ENCODE data around the gene LPIN1.

Gene LPIN1

DNA sequence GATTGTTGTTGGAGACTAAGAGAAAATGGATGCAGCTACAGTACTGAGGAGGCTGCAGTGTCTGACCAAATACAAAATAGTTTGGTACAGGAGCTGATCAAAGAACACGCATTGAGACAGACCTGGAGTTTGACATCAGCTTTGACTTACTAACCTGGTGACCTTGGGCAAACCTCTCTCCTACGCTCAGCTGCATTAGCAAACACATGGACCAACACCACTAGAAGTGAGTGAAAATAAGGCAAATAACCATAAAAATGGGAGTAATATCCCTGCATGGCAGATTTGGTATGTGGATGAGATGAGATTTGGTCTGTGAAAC lies 126.5 kb downstream of the LPIN1 start:
- DNase-seq = no peak

DNA sequence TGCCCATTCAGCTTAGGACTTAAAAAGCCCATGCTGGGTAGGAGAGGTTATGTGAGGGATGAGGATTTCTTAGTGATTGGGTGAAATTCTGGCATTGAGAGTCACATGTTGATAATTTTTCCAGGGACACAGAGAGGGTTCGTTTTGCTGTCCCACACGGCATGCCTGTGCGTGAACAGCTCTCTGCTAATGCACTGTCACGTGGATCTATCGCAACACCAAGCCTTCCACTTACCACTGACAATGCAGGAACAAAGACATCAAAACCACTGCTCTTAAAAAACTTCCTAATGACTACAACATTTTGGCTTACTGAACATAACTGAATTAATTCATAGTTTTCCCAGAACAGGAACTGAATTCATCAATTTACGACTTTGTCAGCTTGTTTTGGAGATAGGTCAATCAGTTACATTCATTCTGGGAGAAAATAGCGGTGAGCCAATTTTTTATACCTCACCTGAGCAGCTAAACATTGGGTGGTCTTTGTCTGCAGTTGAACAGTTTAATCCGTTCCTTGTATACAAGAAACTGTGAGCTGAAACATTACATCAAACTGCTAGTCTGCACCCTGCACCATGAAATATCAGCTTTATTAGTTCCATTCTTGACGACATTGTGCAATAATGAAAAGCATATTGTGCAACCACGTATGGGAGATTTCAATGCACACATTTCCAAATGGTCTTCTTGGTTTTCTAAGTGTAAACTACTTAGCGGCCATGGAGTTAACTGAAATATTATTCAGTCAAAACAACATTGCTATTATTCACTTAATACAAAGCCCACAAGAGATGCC lies 127.1 kb downstream of the LPIN1 start:
- DNase-seq = no peak

GRCh38 chr2:11874861-11875260 lies 128.4 kb downstream of the LPIN1 start:
- no peak for DNase-seq

DNA sequence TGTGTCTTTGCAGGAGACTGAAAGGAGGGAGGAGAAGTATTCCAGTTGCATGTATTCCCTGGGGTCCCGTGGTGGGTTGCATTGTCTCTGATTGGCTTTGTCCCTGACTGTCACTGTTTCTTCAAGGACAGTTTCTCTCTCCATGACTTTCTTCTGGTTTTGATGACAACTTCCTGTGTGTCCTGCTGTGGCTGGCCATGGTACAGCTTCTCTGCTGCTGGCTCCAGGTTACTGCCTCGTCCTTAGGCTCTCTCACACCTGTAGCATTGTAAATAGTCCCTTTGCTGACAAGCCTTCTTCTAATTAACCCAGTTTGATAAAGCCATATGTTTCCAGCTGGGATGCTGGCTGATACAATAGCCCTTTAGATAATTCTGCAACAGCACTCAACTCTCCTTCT lies 129.0 kb downstream of the LPIN1 start:
- no peak for DNase-seq

DNA sequence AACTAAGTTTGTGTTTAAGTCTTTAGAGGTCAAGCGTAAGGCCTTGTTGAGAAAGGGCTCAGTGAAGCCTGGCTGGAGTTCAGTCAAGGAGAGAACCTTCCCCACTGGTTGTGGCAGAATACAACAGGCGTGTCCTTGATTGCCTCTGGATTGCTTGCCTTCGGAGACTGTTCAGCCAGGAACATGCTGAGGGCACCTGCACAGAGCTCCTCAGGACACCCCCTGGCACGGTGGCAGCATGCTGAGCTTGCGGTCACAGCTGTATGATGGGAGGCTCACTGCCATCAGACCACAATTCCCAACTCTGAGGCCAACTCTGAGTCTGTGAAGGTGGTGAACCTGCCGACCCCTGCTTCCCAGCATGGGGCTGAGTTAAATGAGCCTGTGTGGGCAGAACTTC lies 130.0 kb downstream of the LPIN1 start:
- DNase-seq = no peak

DNA sequence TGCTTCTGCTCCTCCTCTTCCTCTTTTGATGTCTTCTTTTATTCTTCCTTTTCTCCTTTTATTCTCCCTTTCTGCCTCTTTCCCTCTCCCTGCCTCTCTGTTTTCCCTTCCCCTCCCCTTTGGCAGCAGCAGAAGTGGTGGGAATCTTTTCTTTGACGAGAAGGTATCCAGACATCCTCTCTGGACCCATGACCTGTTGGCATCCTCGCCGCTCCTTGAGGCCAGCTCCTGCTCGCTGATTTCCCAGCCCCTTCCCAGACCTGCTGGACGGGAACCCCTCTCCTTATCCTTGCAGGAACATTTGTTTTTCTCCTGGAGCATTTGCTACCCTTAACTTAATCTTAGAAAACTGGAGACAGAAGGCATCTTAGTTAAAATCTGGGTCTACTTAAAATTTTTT lies 130.5 kb downstream of the LPIN1 start:
- no peak for DNase-seq

Data from NCI-H1092 treated with DMSO at 0.1 percent for 48 hours (cell line).